HCT116 (cell line): ENCODE measurements around the gene CLEC17A.

Experiments
- CEBPB ChIP-seq: IDR thresholded peaks from 2 replicates; pipeline ENCODE4 v1.6.1; 2012; ENCODE audit warnings: low read depth
- CTCF ChIP-seq, 3 experiments: fragments of 200-600 bp in 1 of 3; sonication (generic) in 1 of 3; IDR thresholded peaks in 2 of 3; conservative IDR thresholded peaks in 1 of 3; 2 replicates each; pipeline ENCODE4 v1.5.1; 2012 to 2017; ENCODE audit warnings: low read depth in 2 of 3, low read length in 2 of 3, antibody characterized with exemption in 1 of 3, borderline replicate concordance in 1 of 3, control low read depth in 1 of 3, mild to moderate bottlenecking in 1 of 3, mixed read lengths in 1 of 3, mixed run types in 1 of 3, moderate library complexity in 1 of 3; ENCODE audit not compliant: insufficient read depth in 1 of 3
- EZH2 ChIP-seq: fragments of 200-600 bp; sonication (generic); IDR thresholded peaks from 2 replicates; pipeline ENCODE4 v1.6.1; 2017; ENCODE audit warnings: antibody characterized with exemption, mixed run types
- JUND ChIP-seq: IDR thresholded peaks from 2 replicates; pipeline ENCODE4 v1.6.1; 2012
- POLR2A ChIP-seq: IDR thresholded peaks from 2 replicates; pipeline ENCODE4 v1.7.0; 2011; ENCODE audit warnings: borderline replicate concordance; ENCODE audit not compliant: insufficient read depth, insufficient read length; ENCODE audit errors: extremely low read depth
- POLR2AphosphoS5 ChIP-seq: IDR thresholded peaks from 2 replicates; pipeline ENCODE4 v1.6.1; 2011; ENCODE audit warnings: mild to moderate bottlenecking, low read depth, low read length, moderate library complexity
- RAD21 ChIP-seq: IDR thresholded peaks from 2 replicates; pipeline ENCODE4 v1.6.1; 2012; ENCODE audit warnings: low read depth, mild to moderate bottlenecking
- YY1 ChIP-seq: IDR thresholded peaks from 2 replicates; pipeline ENCODE4 v1.6.1; 2011; ENCODE audit warnings: low read length, low read depth, moderate library complexity, mild to moderate bottlenecking; ENCODE audit not compliant: insufficient replicate concordance; ENCODE audit errors: extremely low read depth
- ZBTB33 ChIP-seq: IDR thresholded peaks from 2 replicates; pipeline ENCODE4 v1.6.1; 2011; ENCODE audit warnings: mild to moderate bottlenecking, low read length, moderate library complexity; ENCODE audit not compliant: insufficient replicate concordance; ENCODE audit errors: extremely low read depth
- TF ChIP-seq, protein P1 (sequence below): IDR thresholded peaks from 2 replicates; pipeline ENCODE4 v1.6.1; 2012

DNA sequence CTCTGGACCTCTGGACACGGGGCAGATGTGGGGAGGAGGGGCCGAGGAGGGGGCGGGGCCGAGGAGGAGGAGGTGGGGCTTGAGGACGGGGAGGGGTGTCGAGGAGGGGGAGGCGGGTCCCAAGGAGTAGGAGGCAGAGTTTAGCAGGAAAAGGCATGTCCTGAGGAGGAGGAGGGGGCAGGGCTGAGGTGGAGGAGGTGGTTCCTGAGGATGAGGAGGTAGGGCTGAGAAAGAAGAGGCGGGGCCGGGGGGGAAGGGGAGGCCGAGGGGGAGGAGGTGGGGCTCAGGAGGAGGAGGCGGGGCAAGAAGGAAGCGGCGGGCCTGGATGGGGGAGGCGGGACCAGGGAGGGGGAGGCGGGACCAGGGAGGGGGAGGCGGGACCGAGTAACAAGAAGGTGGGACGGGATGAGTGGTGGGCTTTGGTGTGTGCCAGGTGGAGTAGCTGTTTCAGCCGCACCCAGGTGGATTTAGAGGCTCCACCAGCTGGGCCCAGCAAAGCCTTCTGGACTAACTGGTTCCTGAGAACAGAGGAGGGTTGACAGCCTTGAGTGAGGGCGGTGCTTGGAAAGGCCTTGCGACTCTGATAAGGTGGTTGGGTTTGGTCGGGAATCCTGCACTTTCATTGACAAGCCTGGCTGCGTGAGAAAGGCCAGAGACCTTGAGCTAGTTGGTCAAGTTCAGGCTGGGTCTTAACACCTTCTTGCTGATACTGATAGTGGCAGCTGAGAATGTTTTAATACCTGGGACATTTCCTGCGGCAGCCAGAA is 45.8 kb upstream of the CLEC17A start:
- TF ChIP-seq, protein P1, sequence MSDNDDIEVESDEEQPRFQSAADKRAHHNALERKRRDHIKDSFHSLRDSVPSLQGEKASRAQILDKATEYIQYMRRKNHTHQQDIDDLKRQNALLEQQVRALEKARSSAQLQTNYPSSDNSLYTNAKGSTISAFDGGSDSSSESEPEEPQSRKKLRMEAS = no peak
- TF ChIP-seq CTCF (IDR thresholded peaks at IDR 0.05 in 2 of 3, conservative IDR thresholded peaks at IDR 0.05 in 1 of 3; ENCODE audit: borderline replicate concordance in 1 of 3, insufficient read depth in 1 of 3, low read depth in 2 of 3, low read length in 2 of 3) (no peak), YY1 (no peak), POLR2AphosphoS5 (no peak), POLR2A (no peak), JUND (no peak), EZH2 (no peak), RAD21 (no peak), CEBPB (no peak), ZBTB33 (no peak)
